HPDE6-E6E7 (cell line): Measurements from ENCODE around the gene RBBP8NL.

Experiments used
- DNase-seq: peaks from one replicate; pipeline ENCODE4 v3.0.0; 2011; ENCODE audit warnings: missing footprints; ENCODE audit errors: extremely low spot score

RBBP8NL gene

GRCh38 chr20:62392621-62393334 lies 34.6 kb downstream of the RBBP8NL start:
- DNase-seq, result no peak

GRCh38 chr20:62392077-62392418 lies 35.3 kb downstream of the RBBP8NL start:
- DNase-seq, result no peak

DNA sequence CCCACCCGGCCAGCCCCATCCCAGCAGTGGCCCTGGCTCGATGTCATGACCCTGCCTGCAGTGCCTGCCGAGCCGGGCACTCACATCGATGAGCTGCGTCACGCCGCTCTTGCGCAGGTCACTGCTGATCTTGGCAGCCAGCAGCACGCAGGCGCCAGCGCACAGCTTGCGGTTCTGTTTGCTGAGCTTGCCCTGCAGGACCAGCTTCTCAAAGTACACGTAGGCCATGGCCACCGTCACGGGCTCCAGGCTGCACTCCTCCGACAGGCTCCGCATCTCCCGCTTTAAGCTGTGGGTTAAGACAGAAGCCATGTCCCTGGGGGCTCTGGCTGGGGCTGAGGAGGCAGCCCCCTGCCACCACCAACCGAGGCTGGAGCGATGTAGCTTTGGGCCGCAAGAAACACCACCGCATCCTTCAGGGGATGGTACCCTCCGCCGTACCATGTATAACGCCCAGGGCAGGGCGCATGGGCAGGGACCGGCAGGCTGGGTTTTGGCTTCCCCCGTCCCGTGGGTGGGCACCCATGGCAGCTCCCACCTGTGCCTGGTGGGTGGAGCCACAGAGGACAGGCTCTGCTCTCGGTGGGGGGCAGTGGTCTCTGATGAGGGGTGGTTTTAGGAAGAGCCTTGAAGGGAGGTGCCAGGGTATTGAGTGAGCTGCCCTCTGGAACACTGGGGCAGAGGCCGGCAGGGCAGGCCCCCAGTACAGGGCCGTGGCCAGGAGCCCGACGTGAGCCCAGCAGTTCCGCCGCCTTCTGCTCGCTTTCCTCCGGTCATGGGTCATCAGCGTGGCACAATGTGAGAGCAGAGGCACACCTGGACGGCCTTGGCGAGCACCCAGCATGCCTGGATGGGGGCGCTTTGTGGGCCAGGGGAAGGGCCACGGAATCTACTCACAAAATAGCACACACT lies 35.9 kb downstream of the RBBP8NL start:
- no peak for DNase-seq

GRCh38 chr20:62390317-62391164 lies 36.8 kb downstream of the RBBP8NL start:
- no peak for DNase-seq

DNA sequence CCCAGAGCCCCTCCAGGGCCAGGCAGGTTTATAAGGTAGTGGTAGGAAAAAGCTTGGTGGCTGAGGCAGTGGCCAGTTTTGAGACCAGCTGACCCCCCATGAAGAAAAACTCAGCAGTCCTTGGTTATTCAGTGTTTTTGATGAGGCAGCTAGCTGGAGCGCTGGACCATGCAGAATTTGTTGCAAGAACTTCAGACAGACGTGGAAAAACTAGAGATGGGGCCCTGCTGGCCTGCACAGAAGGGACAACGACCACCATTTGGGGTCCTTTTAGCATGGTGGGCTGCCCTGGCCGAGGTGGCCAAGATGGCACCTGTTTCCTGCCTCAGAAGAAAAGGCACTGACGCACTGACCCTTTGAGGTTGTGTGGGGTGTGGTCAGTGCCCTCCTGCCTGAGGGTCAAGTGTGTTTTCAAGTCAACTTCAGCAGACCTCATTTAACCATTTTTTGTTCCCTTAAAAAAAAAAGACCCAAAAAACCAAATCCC lies 37.7 kb downstream of the RBBP8NL start:
- no peak for DNase-seq

GRCh38 chr20:62388839-62389600 lies 38.3 kb downstream of the RBBP8NL start:
- DNase-seq, result no peak

GRCh38 chr20:62387933-62388635 lies 39.3 kb downstream of the RBBP8NL start:
- DNase-seq, result no peak

DNA sequence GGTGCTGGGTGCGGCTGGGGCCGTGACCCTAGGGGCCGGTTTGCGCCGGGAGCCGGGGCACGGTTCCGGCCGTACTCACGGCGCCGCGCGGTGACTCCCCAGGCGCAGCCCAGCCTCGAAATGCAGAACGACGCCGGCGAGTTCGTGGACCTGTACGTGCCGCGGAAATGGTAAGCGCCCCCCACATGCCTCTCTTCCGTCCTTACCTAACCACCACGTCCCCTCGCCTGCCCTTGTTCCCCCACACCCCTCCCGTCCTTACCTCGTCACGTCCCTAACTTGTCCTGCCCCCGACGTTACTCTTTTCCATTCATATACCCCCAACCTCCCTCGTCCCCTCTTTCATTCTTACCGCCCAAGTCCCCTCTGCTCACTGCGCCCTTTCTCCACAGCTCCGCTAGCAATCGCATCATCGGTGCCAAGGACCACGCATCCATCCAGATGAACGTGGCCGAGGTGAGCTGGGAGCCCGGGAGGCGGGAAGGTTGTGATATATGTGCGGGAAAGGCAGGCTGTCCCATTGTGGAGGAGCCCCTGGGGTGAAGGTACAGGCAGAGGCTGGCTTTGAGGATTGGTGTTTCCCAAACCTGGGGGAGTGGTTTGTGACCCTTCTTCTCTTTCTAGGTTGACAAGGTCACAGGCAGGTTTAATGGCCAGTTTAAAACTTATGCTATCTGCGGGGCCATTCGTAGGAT lies 40.0 kb downstream of the RBBP8NL start:
- no peak for DNase-seq

GRCh38 chr20:62386383-62387218 lies 40.7 kb downstream of the RBBP8NL start, which contains the start of gene RPS21:
RPS21 (plus strand) TSS chr20:62387103; CDS start chr20:62387339, 236 bp downstream.
- DNase-seq, result peak; percentile 96

DNA sequence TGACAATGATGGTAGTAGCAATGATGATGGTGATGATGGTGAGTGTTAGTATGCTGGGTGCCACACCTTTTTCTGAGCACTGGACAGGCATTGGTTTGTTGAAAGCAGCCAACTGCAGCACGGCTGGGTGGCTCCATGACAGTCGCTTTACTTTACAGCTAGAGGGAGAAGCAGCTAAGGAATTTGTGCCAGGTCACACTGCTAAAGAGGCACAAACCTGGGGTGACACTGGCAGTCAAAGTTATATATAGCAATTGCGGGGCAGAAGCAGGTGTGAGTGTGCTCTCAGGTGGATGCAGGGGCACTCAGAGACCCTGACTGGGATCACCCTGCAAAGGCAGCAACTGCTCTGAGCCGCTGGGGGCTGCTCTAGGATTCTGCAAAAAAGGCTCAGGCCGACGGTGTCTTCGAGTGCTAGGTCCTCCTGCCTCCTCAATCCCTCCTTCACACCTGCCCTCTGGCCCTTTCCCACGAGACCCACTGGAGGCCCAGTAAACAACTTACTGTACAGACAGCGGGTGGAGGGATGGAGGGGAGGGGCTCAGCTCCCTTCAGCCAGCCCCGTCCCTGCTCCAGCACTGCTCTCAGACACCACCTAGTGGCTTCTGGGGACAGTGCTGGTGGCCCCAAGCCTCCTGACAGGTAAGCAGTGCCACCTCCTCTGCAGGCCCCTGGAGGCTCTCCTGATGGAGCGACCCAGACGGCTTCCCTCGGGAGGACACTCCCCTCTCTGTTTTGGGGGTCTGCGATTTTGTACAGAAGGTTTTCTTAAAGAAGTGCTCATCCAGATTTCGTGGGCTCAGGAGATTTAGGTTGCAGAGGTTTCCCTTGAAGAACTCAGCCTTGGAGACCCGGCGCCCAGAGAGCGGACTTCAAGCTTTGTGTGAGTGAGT lies 44.8 kb downstream of the RBBP8NL start:
- DNase-seq, result peak; percentile 96

GRCh38 chr20:62381842-62382241 lies 45.5 kb downstream of the RBBP8NL start:
- DNase-seq, result no peak

GRCh38 chr20:62381202-62381797 lies 46.0 kb downstream of the RBBP8NL start:
- DNase-seq, result no peak

DNA sequence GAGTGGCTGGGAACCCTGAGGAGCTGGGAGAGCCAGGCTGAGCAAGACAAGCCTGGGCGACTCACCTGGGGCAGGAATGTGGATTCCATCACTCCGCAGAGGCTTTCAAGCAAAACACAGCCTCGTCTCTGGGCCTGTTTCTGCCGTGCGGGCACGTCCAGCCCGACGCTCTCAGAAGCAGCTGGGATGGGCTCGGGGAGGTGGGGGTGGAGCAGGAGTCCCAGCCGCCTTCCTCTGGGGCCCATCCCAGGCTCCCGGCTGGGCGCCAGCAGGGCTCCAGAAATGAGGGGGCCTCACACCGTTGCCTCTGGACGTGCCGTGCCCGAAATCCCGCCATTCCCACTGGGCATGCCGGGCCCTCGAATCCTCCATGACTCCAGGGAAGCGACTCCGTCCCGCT lies 49.1 kb downstream of the RBBP8NL start:
- peak; percentile 95 for DNase-seq

DNA sequence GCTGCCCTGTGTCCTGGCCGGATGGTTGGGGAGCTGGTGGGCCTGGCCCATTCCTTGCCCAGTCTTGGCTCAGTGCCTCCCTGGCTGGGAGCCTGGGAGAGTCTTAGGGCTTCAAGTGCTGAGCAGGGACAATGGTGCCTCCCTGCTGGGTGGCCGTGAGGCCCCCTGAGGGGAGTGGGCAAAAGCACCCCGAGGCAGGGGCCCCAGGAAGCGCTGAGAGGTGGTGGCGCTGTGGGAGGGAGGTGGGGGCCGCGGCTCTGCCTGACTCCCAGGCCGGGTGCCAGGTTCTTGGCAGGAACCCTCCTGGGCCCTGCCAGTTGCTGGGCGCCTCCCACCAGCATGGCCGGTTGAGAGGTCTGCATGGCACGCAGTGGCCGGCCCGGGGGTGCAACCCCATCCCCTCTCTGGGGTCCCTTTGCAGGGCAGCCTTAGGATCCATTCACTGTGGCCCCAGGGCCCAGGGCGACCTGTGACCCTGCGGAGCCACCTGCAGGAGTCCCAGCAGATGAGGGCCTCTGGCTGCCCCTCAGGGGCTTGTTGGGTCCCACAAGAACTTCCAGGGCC lies 49.6 kb downstream of the RBBP8NL start:
- no peak for DNase-seq

DNA sequence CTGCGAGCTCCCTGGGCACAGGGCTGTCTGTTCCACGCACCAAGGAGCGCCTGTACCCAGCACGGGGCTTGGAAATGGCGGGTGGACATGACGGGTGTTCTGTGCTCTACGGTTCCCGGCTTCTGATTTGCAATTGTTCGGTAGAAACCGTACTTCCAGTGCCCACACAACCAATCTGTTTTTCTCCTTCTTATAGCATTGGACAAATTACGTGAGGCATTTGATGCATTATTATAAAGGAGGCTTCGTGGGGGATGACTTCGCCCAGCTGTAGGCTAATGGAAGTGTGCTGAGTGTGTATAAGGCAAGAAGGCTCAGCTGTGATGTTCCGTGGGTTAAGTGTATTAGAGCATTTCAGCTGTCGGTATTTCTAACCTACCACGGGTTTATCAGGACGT lies 50.3 kb downstream of the RBBP8NL start:
- DNase-seq, result no peak

DNA sequence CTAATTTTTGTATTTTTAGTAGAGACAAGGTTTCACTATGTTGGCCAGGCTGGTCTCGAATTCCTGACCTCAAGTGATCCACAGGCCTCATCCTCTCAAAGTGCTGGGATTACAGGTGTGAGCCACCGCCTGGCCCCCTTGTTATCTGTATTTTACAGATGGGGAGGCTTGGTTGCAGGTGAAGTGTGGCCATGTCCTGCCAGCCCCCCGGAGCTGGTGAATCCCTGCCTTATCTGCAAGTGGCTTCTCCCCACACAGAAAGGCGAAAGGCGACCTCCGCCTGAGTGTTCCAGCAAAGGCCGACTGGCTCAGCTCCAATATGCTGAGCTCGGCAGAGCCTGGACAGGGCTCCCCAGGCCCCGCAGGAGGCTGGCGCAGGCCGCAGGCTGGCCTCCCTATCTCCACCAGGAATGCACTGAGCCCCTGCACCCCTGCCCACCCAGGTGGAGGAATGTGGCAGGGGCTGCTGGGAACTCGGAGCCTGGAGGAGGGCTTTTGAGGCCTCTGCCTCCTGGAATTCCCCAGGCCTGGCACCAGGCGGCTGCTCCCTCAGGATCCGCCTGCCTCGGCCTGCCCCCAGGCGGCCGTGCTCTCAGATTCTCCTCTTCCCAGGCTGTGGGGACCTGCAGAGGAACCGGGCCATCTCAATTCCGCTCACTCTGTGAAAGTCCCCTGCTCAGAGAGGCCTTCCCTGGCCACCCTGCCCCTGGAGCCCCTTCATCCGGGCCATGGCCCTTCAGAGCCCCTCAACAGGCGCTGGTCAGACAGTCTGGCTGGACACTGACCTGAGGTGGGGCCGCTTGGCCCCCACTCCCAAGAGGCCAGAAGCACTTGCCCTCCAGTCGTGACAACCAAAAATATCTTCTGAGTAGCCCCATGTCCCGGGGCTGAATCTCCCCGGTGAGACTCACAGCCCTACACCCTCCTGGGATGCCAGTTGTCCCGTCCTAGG lies 51.0 kb downstream of the RBBP8NL start:
- DNase-seq, result no peak
